H1 (cell line): ENCODE measurements around the gene DEGS2. TPM values are rescaled to one million over a fixed set of nuclear protein-coding genes. Genes with fewer than 3 reads are reported as not detected.

Source experiments
- CTCF ChIA-PET: fragments of 300-600 bp; sonication (Branson Sonifier 250); formaldehyde crosslinking; loops from one replicate; lab custom pipeline; 2021; ENCODE audit not compliant: partially characterized antibody; lab: Charles Lee
- POLR2A ChIA-PET: fragments of 300-600 bp; sonication (Branson Sonifier 250); formaldehyde crosslinking; loops from one replicate; lab custom pipeline; 2021; ENCODE audit warnings: inconsistent platforms; ENCODE audit not compliant: partially characterized antibody; lab: Charles Lee
- DNase-seq, 2 experiments: peaks; one replicate each; pipeline versions ENCODE4 v3.0.0 to v3.0.0-alpha.2; 2010 to 2022; ENCODE audit warnings: low spot score in 2 of 2, low read depth in 1 of 2, mixed read lengths in 1 of 2
- FAIRE-seq: peaks from 2 replicates; lab custom pipeline; 2011; peaks lifted over from hg19 to GRCh38; lab: Jason Lieb, UNC
- H2AFZ ChIP-seq: 2 replicates; pipeline ENCODE4 v1.8.1; 2012; ENCODE audit warnings: low read length, inconsistent platforms
- H2AK5ac ChIP-seq: 2 replicates; pipeline ENCODE4 v1.6.1; 2013; ENCODE audit warnings: low read depth, low read length
- H2BK120ac ChIP-seq: replicated peaks from 2 replicates; pipeline ENCODE3; 2013; ENCODE audit warnings: low read depth, low read length, inconsistent platforms
- H2BK12ac ChIP-seq: 2 replicates; pipeline ENCODE4 v1.6.1; 2013; ENCODE audit warnings: low read depth, low read length
- H2BK15ac ChIP-seq: 2 replicates; pipeline ENCODE4 v1.6.1; 2013; ENCODE audit warnings: low read length
- H2BK20ac ChIP-seq: 2 replicates; pipeline ENCODE4 v1.6.1; 2013; ENCODE audit warnings: low read length
- H2BK5ac ChIP-seq: 2 replicates; pipeline ENCODE4 v1.6.1; 2013; ENCODE audit warnings: low read depth, low read length
- H3K14ac ChIP-seq: 2 replicates; pipeline ENCODE4 v1.6.1; 2013; ENCODE audit warnings: inconsistent platforms; ENCODE audit not compliant: insufficient read length
- H3K18ac ChIP-seq: 2 replicates; pipeline ENCODE4 v1.6.1; 2013; ENCODE audit warnings: low read length; ENCODE audit errors: extremely low read depth
- H3K23ac ChIP-seq: 2 replicates; pipeline ENCODE4 v1.6.1; 2013; ENCODE audit warnings: inconsistent platforms; ENCODE audit not compliant: insufficient read length
- H3K23me2 ChIP-seq: 2 replicates; pipeline ENCODE4 v1.6.1; 2013; ENCODE audit warnings: low read depth, low read length
- H3K27ac ChIP-seq: 2 replicates; pipeline ENCODE4 v1.6.1; 2011; ENCODE audit warnings: low read depth, low read length, inconsistent platforms
- H3K27me3 ChIP-seq, 4 experiments: replicated peaks in 1 of 4; 1 replicate in 1 of 4; 2 replicates in 3 of 4; pipeline versions ENCODE4 v1.6.1 to v1.8.1; 2011 to 2013; ENCODE audit warnings: low read length in 3 of 4, mild to moderate bottlenecking in 3 of 4, inconsistent platforms in 2 of 4, mixed read lengths in 2 of 4, moderate library complexity in 1 of 4; ENCODE audit not compliant: control insufficient read depth in 3 of 4, insufficient read depth in 3 of 4; ENCODE audit errors: extremely low read depth in 1 of 4
- H3K36me3 ChIP-seq, 4 experiments: 2 replicates each; pipeline versions ENCODE4 v1.6.1 to v1.8.1; 2011 to 2013; ENCODE audit warnings: mild to moderate bottlenecking in 4 of 4, low read length in 3 of 4, moderate library complexity in 2 of 4, control low read depth in 1 of 4, inconsistent platforms in 1 of 4; ENCODE audit not compliant: insufficient read depth in 4 of 4, control insufficient read depth in 2 of 4
- H3K4ac ChIP-seq: replicated peaks from 2 replicates; pipeline ENCODE3; 2013; ENCODE audit warnings: low read length, low read depth, mixed read lengths, inconsistent platforms; ENCODE audit not compliant: insufficient read length
- H3K4me1 ChIP-seq, 4 experiments: replicated peaks in 1 of 4; 1 replicate in 1 of 4; 2 replicates in 3 of 4; pipeline versions ENCODE4 v1.6.1 to v1.8.1; 2011 to 2013; ENCODE audit warnings: low read length in 3 of 4, inconsistent platforms in 2 of 4, mixed read lengths in 1 of 4; ENCODE audit not compliant: insufficient read depth in 4 of 4, control insufficient read depth in 3 of 4
- H3K4me2 ChIP-seq, 2 experiments: 2 replicates each; pipeline versions ENCODE4 v1.6.1 to v1.8.1; 2011 to 2013; ENCODE audit warnings: low read depth in 2 of 2, low read length in 2 of 2, control low read depth in 1 of 2, inconsistent platforms in 1 of 2, mild to moderate bottlenecking in 1 of 2; ENCODE audit not compliant: insufficient read depth in 1 of 2
- H3K4me3 ChIP-seq, 4 experiments: fragments of 200-600, 300-600 bp in 1 of 4; sonication (generic), shearing (Covaris generic), sonication (Bioruptor Twin) in 1 of 4; 2 replicates each; pipeline versions ENCODE4 v1.5.1 to v1.8.1; 2011 to 2016; ENCODE audit warnings: low read length in 4 of 4, low read depth in 3 of 4, control low read depth in 2 of 4, inconsistent platforms in 2 of 4, mild to moderate bottlenecking in 2 of 4, mixed read lengths in 1 of 4, moderate library complexity in 1 of 4; ENCODE audit not compliant: insufficient read depth in 2 of 4; ENCODE audit errors: extremely low read depth in 1 of 4
- H3K56ac ChIP-seq: replicated peaks from 2 replicates; pipeline ENCODE3; 2013; ENCODE audit warnings: low read depth, mild to moderate bottlenecking, mixed read lengths, low read length, inconsistent platforms; ENCODE audit not compliant: insufficient read length
- H3K79me1 ChIP-seq: 2 replicates; pipeline ENCODE4 v1.6.1; 2013; ENCODE audit warnings: low read depth, low read length, control low read depth
- H3K79me2 ChIP-seq, 2 experiments: 2 replicates each; pipeline versions ENCODE4 v1.6.1 to v1.8.1; 2012 to 2013; ENCODE audit warnings: low read length in 2 of 2, mild to moderate bottlenecking in 2 of 2, inconsistent platforms in 1 of 2; ENCODE audit not compliant: insufficient read depth in 2 of 2, control insufficient read depth in 1 of 2
- H3K9ac ChIP-seq, 4 experiments: replicated peaks in 1 of 4; 1 replicate in 1 of 4; 2 replicates in 3 of 4; pipeline versions ENCODE4 v1.6.1 to v1.8.1; 2011 to 2013; ENCODE audit warnings: low read depth in 3 of 4, low read length in 3 of 4, control low read depth in 2 of 4, mild to moderate bottlenecking in 2 of 4, moderate library complexity in 2 of 4, inconsistent platforms in 1 of 4; ENCODE audit errors: extremely low read depth in 1 of 4
- H3K9me3 ChIP-seq, 2 experiments: 2 replicates each; pipeline versions ENCODE4 v1.6.1 to v1.8.1; 2012 to 2013; ENCODE audit warnings: mild to moderate bottlenecking in 2 of 2, moderate library complexity in 2 of 2, control low read depth in 1 of 2, inconsistent platforms in 1 of 2, low read depth in 1 of 2, low read length in 1 of 2, mixed read lengths in 1 of 2; ENCODE audit not compliant: insufficient read depth in 2 of 2
- H4K20me1 ChIP-seq, 2 experiments: replicated peaks in 1 of 2; 2 replicates each; pipeline versions ENCODE3 to v1.8.1; 2011 to 2013; ENCODE audit warnings: inconsistent platforms in 2 of 2, low read length in 2 of 2, mild to moderate bottlenecking in 1 of 2; ENCODE audit not compliant: insufficient read depth in 2 of 2, control insufficient read depth in 1 of 2
- H4K5ac ChIP-seq: 2 replicates; pipeline ENCODE4 v1.6.1; 2013; ENCODE audit warnings: low read length, low read depth, mixed read lengths, inconsistent platforms; ENCODE audit not compliant: insufficient read length
- H4K8ac ChIP-seq: 2 replicates; pipeline ENCODE4 v1.8.0; 2013; ENCODE audit warnings: mild to moderate bottlenecking, moderate library complexity, low read length, inconsistent platforms; ENCODE audit not compliant: insufficient read depth; ENCODE audit errors: extremely low read depth
- H4K91ac ChIP-seq: replicated peaks from 2 replicates; pipeline ENCODE3; 2013; ENCODE audit warnings: low read length, mixed read lengths, inconsistent platforms; ENCODE audit not compliant: insufficient read length
- CREB1 ChIP-seq: IDR thresholded peaks from 2 replicates; pipeline ENCODE4 v1.6.1; 2012; ENCODE audit warnings: inconsistent platforms
- EZH2 ChIP-seq: fragments of 200-600 bp; sonication (generic); IDR thresholded peaks from 2 replicates; pipeline ENCODE4 v1.7.1; 2012; ENCODE audit warnings: low read depth, mild to moderate bottlenecking, moderate library complexity, low read length, inconsistent platforms; ENCODE audit not compliant: severe bottlenecking
- GABPA ChIP-seq: IDR thresholded peaks from 2 replicates; pipeline ENCODE4 v1.6.1; 2011; ENCODE audit warnings: mild to moderate bottlenecking, low read length, moderate library complexity, borderline replicate concordance; ENCODE audit not compliant: insufficient read depth
- GTF2F1 ChIP-seq: IDR thresholded peaks from 2 replicates; pipeline ENCODE4 v1.6.1; 2012; ENCODE audit warnings: low read depth, low read length, improper control_type of control experiment, borderline replicate concordance
- KDM4A ChIP-seq: IDR thresholded peaks from one replicate; pipeline ENCODE4 v1.7.1; 2012; ENCODE audit warnings: low read depth, mild to moderate bottlenecking, moderate library complexity, low read length, inconsistent platforms; ENCODE audit not compliant: severe bottlenecking
- MAFK ChIP-seq: IDR thresholded peaks from 2 replicates; pipeline ENCODE4 v1.6.1; 2012; ENCODE audit warnings: low read depth, mild to moderate bottlenecking, improper control_type of control experiment, low read length
- PHF8 ChIP-seq: fragments of 200-600 bp; sonication (generic); conservative IDR thresholded peaks from 2 replicates; pipeline ENCODE4 v1.7.1; 2012; ENCODE audit warnings: low read depth, mild to moderate bottlenecking, inconsistent platforms, low read length, moderate library complexity
- POLR2AphosphoS5 ChIP-seq: IDR thresholded peaks from 2 replicates; pipeline ENCODE4 v1.6.1; 2011; ENCODE audit warnings: low read depth, low read length
- POU5F1 ChIP-seq: IDR thresholded peaks from 2 replicates; pipeline ENCODE4 v1.6.1; 2011; ENCODE audit warnings: low read depth, mild to moderate bottlenecking, low read length, moderate library complexity
- RFX5 ChIP-seq: IDR thresholded peaks from 2 replicates; pipeline ENCODE4 v1.6.1; 2011; ENCODE audit warnings: low read depth, low read length, improper control_type of control experiment, borderline replicate concordance
- SIN3A ChIP-seq, 2 experiments: IDR thresholded peaks in 1 of 2; conservative IDR thresholded peaks in 1 of 2; 2 replicates each; pipeline ENCODE4 v1.6.1; 2011 to 2012; ENCODE audit warnings: low read length in 2 of 2, improper control_type of control experiment in 1 of 2, low read depth in 1 of 2, mild to moderate bottlenecking in 1 of 2
- SP4 ChIP-seq: IDR thresholded peaks from 2 replicates; pipeline ENCODE4 v1.6.1; 2012; ENCODE audit warnings: low read length, inconsistent platforms
- TAF1 ChIP-seq: IDR thresholded peaks from 2 replicates; pipeline ENCODE4 v1.6.1; 2011; ENCODE audit warnings: mild to moderate bottlenecking, low read depth, low read length
- TBP ChIP-seq: IDR thresholded peaks from 2 replicates; pipeline ENCODE4 v1.6.1; 2011; ENCODE audit warnings: low read depth, low read length, improper control_type of control experiment
- YY1 ChIP-seq: IDR thresholded peaks from 2 replicates; pipeline ENCODE4 v1.6.1; 2011; ENCODE audit warnings: low read depth, mild to moderate bottlenecking, low read length
- WGBS, 2 experiments: shearing (Covaris generic) in 1 of 2; methylation state at CpG; one replicate each; pipeline versions ENCODE4 v1.1.6 to v1.1.7; 2013 to 2015; ENCODE audit warnings: low lambda C conversion rate in 2 of 2, mixed read lengths in 2 of 2, inconsistent platforms in 1 of 2, low coverage in 1 of 2, missing lambda C conversion rate in 1 of 2; ENCODE audit not compliant: insufficient replicate concordance in 2 of 2, insufficient coverage in 1 of 2, insufficient read length in 1 of 2; ENCODE audit errors: extremely low coverage in 1 of 2, missing lambda C conversion rate in 1 of 2; 5-methylcytosine and 5-hydroxymethylcytosine counted together
- polyA plus RNA-seq, 7 experiments: library from polyadenylated mRNA; depleted of rRNA in 3 of 7; stranded (reverse) in 5 of 7; unstranded in 2 of 7; fragments of >200 nt in 5 of 7; fragments of 200-250 nt in 2 of 7; gene quantifications; 1 replicate in 5 of 7; 2 replicates in 1 of 7; 4 replicates in 1 of 7; pipeline versions ENCODE4 v1.2.1 to v1.2.3, GENCODE V29; 2011 to 2013; ENCODE audit warnings: missing spikeins in 2 of 7, mixed read lengths in 2 of 7
- total RNA-seq: library from RNA; stranded (reverse); fragmentation: NEBNext Ultra II Directional; extraction: Animal tissue kit (Norgen Biotek cat#: 25700); gene quantifications from 2 replicates; pipeline ENCODE4 v1.2.1, GENCODE V29; 2021

DEGS2 gene
- total and polyA plus RNA-seq, 2 of the 8 experiments (the other 6 are each of a cell fraction or from before 2014, with no cell fraction given), result 0.61 to 0.82 TPM

DNA sequence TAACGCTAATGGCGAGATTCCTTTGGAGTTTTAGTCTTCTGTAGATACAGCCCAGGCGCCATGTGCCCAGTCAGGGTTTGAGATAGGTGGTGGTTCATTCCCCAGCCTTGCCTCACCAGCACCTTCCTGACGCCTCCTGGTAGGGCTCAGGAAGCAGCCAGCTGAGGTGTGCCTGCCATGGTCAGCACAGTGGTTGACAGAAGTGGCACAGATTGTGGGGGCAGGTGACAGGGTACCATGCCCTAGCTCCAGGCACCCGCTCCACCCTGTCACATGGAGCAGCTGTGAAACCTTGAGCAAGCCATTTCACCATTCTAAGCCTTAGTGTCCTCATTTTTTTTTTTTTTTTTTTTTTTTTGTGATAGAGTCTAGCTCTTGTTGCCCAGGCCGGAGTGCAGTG is 48.6 kb downstream of the DEGS2 start:
- Histone ChIP-seq H3K4me2 (no peak overlapping the region), H2BK120ac (no peak overlapping the region), H2AK5ac (no peak overlapping the region), H3K36me3 (no peaks in the 10 kb centered on the region; a peak in 1 of 8 replicates), H2BK20ac (no peak overlapping the region), H3K27me3 (no peaks in the 10 kb centered on the region), H3K23ac (no peak overlapping the region), H4K91ac (no peak overlapping the region), H3K9ac (no peak overlapping the region), H3K14ac (no peak overlapping the region), H3K56ac (no peak overlapping the region), H3K4me3 (no peak overlapping the region), H2AFZ (no peak overlapping the region), H4K5ac (no peak overlapping the region), H2BK15ac (no peak overlapping the region), H3K4me1 (no peaks in the 10 kb centered on the region), H3K4ac (no peak overlapping the region), H3K18ac (no peak overlapping the region), H4K20me1 (peaks cover 0 to 8% of the 10 kb centered on the region in 2 experiments), H2BK12ac (0 out of 2 replicates have a peak overlapping the region, but pooled peaks have one; percentile 39), H3K9me3 (no peaks in the 10 kb centered on the region), H3K79me1 (no peaks in the 10 kb centered on the region; the same call in 1 of the 2 replicates), H4K8ac (peak overlapping the region; percentile 83; the same call in 1 of the 2 replicates), H2BK5ac (no peak overlapping the region), H3K27ac (no peak overlapping the region), H3K79me2 (no peaks in the 10 kb centered on the region), H3K23me2 (no peaks in the 10 kb centered on the region)
- WGBS, 2 experiments, result 91% methylated on average over 5 of the region's 6 CpGs; no CpG with 5 or more reads in 1 of the 2 experiments
- ChIA-PET CTCF (interaction anchor here (0.7 to 12.1 kb wide), 9 partner anchors 10 to 86 kb away, joined by 3 to 104 read pairs (median 5); no protein-coding TSS in a partner anchor), POLR2A (no interaction called here)
- FAIRE-seq (no peak), DNase-seq (no peak)
- TF ChIP-seq RFX5 (no peak), CREB1 (no peak), GABPA (no peak), SIN3A (conservative IDR thresholded peaks at IDR 0.05 in 1 of 2, IDR thresholded peaks at IDR 0.05 in 1 of 2; ENCODE audit: low read depth in 1 of 2, low read length in 2 of 2) (no peak), EZH2 (no peak), POLR2AphosphoS5 (no peak), TAF1 (no peak), YY1 (no peak), GTF2F1 (no peak), KDM4A (no peak), PHF8 (no peak), TBP (no peak), SP4 (no peak), MAFK (no peak), POU5F1 (no peak)
